ENCODE results near the gene PLA2G7. TPM values are rescaled to one million over a fixed set of nuclear protein-coding genes. Genes with fewer than 3 reads are reported as not detected.
"Not testable (repeated sequence)": the region's sequence is repeated elsewhere in the genome, so short reads cannot be mapped to it uniquely, and the experiment has no call there.

The PLA2G7 gene
- total RNA-seq, 2 experiments from 2014 or later, result not detected

- Histone ChIP-seq H3K4me1 (ENCODE audit: insufficient read depth, low read length, poor library complexity, severe bottlenecking) (no peaks in the 10 kb centered on the region), H3K27ac (ENCODE audit: low read depth, low read length, poor library complexity, severe bottlenecking) (no peak overlapping the region), H4K20me1 (ENCODE audit: insufficient read depth, low read length) (no peaks in the 10 kb centered on the region), H3K9me3 (ENCODE audit: low read length) (no peaks in the 10 kb centered on the region), H3K79me2 (ENCODE audit: insufficient read depth, low read depth, low read length) (no peaks in the 10 kb centered on the region), H3K4me3 (ENCODE audit: low read depth, low read length, poor library complexity, severe bottlenecking) (no peak overlapping the region), H3K9me2 (ENCODE audit: insufficient read depth, low read length) (no peaks in the 10 kb centered on the region), H3K4me2 (ENCODE audit: low read length) (no peak overlapping the region), H2AFZ (ENCODE audit: low read length) (no peak overlapping the region), H3K36me3 (ENCODE audit: insufficient read depth, low read length) (no peaks in the 10 kb centered on the region)
- no peak for DNase-seq (ENCODE audit: low spot score)
- intact Hi-C loops (cut with micrococcal nuclease; ENCODE audit: unreplicated experiment), result no loop called here
- ChIA-PET POLR2A (no interaction called here), CTCF (ENCODE audit: unreplicated experiment) (no interaction called here)
- no TSS peak for BruUV-seq (replicated peaks)
- TF ChIP-seq, protein P1, sequence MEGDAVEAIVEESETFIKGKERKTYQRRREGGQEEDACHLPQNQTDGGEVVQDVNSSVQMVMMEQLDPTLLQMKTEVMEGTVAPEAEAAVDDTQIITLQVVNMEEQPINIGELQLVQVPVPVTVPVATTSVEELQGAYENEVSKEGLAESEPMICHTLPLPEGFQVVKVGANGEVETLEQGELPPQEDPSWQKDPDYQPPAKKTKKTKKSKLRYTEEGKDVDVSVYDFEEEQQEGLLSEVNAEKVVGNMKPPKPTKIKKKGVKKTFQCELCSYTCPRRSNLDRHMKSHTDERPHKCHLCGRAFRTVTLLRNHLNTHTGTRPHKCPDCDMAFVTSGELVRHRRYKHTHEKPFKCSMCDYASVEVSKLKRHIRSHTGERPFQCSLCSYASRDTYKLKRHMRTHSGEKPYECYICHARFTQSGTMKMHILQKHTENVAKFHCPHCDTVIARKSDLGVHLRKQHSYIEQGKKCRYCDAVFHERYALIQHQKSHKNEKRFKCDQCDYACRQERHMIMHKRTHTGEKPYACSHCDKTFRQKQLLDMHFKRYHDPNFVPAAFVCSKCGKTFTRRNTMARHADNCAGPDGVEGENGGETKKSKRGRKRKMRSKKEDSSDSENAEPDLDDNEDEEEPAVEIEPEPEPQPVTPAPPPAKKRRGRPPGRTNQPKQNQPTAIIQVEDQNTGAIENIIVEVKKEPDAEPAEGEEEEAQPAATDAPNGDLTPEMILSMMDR (conservative IDR thresholded peaks at IDR 0.05; ENCODE audit: low read length), result no peak
- TF ChIP-seq EZH2phosphoT487 (IDR thresholded peaks at IDR 0.05; ENCODE audit: borderline replicate concordance, low read depth, low read length), result no peak
These were observed 37.6 kb upstream of the PLA2G7 start for GRCh38 chr6:46772762-46773161.

- Histone ChIP-seq H3K27ac (ENCODE audit: low read depth, low read length, poor library complexity, severe bottlenecking) (no peak overlapping the region), H3K4me3 (ENCODE audit: low read depth, low read length, poor library complexity, severe bottlenecking) (no peak overlapping the region), H3K36me3 (ENCODE audit: insufficient read depth, low read length) (no peaks in the 10 kb centered on the region), H3K9me3 (ENCODE audit: low read length) (no peaks in the 10 kb centered on the region), H3K79me2 (ENCODE audit: insufficient read depth, low read depth, low read length) (no peaks in the 10 kb centered on the region), H3K4me1 (ENCODE audit: insufficient read depth, low read length, poor library complexity, severe bottlenecking) (no peaks in the 10 kb centered on the region), H3K4me2 (ENCODE audit: low read length) (no peak overlapping the region), H3K9me2 (ENCODE audit: insufficient read depth, low read length) (no peaks in the 10 kb centered on the region), H4K20me1 (ENCODE audit: insufficient read depth, low read length) (no peaks in the 10 kb centered on the region), H2AFZ (ENCODE audit: low read length) (no peak overlapping the region)
- TF ChIP-seq EZH2phosphoT487 (IDR thresholded peaks at IDR 0.05; ENCODE audit: borderline replicate concordance, low read depth, low read length), result no peak
- TF ChIP-seq, protein P1 (conservative IDR thresholded peaks at IDR 0.05; ENCODE audit: low read length), result no peak
- no TSS peak for BruUV-seq (replicated peaks)
- intact Hi-C loops (cut with micrococcal nuclease; ENCODE audit: unreplicated experiment), result no loop called here
- no peak for DNase-seq (ENCODE audit: low spot score)
- ChIA-PET POLR2A (interaction anchor here (0.7 kb wide), 1 partner anchor 31 kb away, joined by 3 read pairs; no protein-coding TSS in a partner anchor), CTCF (ENCODE audit: unreplicated experiment) (no interaction called here)
These were observed 36.8 kb upstream of the PLA2G7 start for GRCh38 chr6:46772016-46772415.

GRCh38 chr6:46764961-46765360, 29.8 kb upstream of the PLA2G7 start:
- BruUV-seq (replicated peaks), result no TSS peak
- H3K9me2 ChIP-seq (ENCODE audit: insufficient read depth, low read length), result no peaks in the 10 kb centered on the region
- TF ChIP-seq, protein P1 (conservative IDR thresholded peaks at IDR 0.05; ENCODE audit: low read length), result no peak
- TF ChIP-seq EZH2phosphoT487 (IDR thresholded peaks at IDR 0.05; ENCODE audit: borderline replicate concordance, low read depth, low read length), result no peak
- no peaks in the 10 kb centered on the region for H4K20me1 ChIP-seq (ENCODE audit: insufficient read depth, low read length)
- ChIA-PET POLR2A (no interaction called here), CTCF (ENCODE audit: unreplicated experiment) (no interaction called here)
- H3K4me3 ChIP-seq (ENCODE audit: low read depth, low read length, poor library complexity, severe bottlenecking), result no peak overlapping the region
- H2AFZ ChIP-seq (ENCODE audit: low read length), result no peak overlapping the region
- H3K4me1 ChIP-seq (ENCODE audit: insufficient read depth, low read length, poor library complexity, severe bottlenecking), result no peaks in the 10 kb centered on the region
- no peaks in the 10 kb centered on the region for H3K9me3 ChIP-seq (ENCODE audit: low read length)
- intact Hi-C loops (cut with micrococcal nuclease; ENCODE audit: unreplicated experiment), result no loop called here
- H3K79me2 ChIP-seq (ENCODE audit: insufficient read depth, low read depth, low read length), result no peaks in the 10 kb centered on the region
- DNase-seq (ENCODE audit: low spot score), result no peak
- no peak overlapping the region for H3K27ac ChIP-seq (ENCODE audit: low read depth, low read length, poor library complexity, severe bottlenecking)
- H3K36me3 ChIP-seq (ENCODE audit: insufficient read depth, low read length), result no peaks in the 10 kb centered on the region
- H3K4me2 ChIP-seq (ENCODE audit: low read length), result no peak overlapping the region

GRCh38 chr6:46764280-46764679, 29.1 kb upstream of the PLA2G7 start:
- H4K20me1 ChIP-seq (ENCODE audit: insufficient read depth, low read length); H3K4me2 ChIP-seq (ENCODE audit: low read length); DNase-seq (ENCODE audit: low spot score); H3K9me2 ChIP-seq (ENCODE audit: insufficient read depth, low read length); H2AFZ ChIP-seq (ENCODE audit: low read length); H3K27ac ChIP-seq (ENCODE audit: low read depth, low read length, poor library complexity, severe bottlenecking); H3K4me3 ChIP-seq (ENCODE audit: low read depth, low read length, poor library complexity, severe bottlenecking); BruUV-seq (replicated peaks); POLR2A ChIA-PET; H3K4me1 ChIP-seq (ENCODE audit: insufficient read depth, low read length, poor library complexity, severe bottlenecking); H3K79me2 ChIP-seq (ENCODE audit: insufficient read depth, low read depth, low read length); H3K9me3 ChIP-seq (ENCODE audit: low read length); CTCF ChIA-PET (ENCODE audit: unreplicated experiment); H3K36me3 ChIP-seq (ENCODE audit: insufficient read depth, low read length); intact Hi-C loops (cut with micrococcal nuclease; ENCODE audit: unreplicated experiment): not testable (repeated sequence)

Measured in OCI-LY7 (cell line).